ENCODE results near the gene ZNF780B.
A peak's percentile ranks its signal among the peaks of the same experiment; 100 is the strongest.
"Not testable (repeated sequence)": the region's sequence is repeated elsewhere in the genome, so short reads cannot be mapped to it uniquely, and the experiment has no call there.

ZNF780B gene

DNA sequence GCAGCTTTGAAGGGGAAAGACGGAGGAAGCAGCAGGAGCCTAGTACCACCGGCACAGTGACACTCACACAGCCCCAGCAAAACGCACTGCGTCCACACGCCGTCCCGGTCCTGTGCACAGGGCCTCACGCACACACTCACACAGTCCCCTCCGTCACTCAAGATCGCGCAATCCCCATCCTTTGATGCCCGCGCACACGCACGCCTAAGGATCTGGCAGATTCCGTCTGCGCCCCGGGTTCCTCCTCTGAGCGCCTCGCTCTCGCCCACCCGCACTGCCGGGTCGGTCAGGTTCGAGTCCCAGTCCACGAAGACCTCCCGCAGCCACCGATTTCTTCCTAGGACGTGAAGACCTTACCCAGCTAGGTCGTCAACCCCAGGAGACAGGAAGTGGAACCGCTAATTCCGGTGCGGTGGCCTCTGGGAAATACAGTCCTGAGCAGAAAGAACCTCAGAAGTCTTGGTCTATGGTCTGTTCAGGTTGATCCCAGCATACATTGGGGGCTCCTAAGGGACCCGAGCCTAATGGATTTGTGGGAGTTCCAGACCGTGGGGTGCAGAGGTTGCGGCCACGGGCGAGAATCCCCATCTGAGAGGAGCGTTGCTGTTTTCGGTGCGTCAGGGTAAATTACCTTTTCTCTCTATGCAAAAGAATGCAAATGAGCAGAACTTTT lies at the start of gene ZNF780B:
TSS of gene ZNF780B (minus strand) at position 400 of the 673 bp plus-strand sequence. CDS start 5,899 bp downstream, outside the sequence.
- peak; percentile 81 to 85 for DNase-seq

DNA sequence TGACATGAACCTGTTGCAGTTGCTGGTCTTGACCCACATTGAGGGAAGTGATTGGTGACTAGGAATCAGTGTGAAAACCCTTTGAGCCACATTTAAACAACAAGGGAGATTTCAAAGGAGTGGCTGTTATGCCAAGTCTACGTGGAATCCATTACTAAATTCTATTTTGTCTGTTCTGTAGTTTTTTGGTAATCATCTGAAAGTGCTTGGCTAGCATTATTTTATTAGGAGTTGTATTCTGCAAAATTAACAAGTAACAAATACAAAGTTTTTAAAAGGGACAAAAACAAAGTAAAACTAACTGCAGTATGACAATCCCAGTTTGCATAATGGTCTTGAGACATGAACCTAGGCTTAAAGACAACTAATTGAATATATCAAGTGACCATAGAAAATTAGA lies 48.7 kb upstream of the ZNF780B start:
- DNase-seq = no peak

DNA sequence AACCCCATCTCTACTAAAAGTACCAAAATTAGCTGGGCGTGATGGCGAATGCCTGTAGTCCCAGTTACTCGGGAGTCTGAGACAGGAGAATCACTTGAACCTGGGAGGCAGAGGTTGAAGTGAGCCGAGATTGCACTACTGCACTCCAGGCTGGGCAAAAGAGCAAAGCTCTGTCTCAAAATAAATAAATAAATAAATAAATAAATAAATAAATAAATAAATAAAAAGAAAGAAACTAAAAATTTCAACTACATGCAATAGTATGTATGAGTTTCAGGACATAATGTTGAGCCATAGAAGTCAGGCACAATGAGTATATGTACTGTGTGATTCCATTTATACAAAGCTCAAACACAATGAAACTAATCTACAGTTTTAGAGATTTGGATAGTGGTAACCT lies 47.6 kb upstream of the ZNF780B start:
- no peak for DNase-seq

DNA sequence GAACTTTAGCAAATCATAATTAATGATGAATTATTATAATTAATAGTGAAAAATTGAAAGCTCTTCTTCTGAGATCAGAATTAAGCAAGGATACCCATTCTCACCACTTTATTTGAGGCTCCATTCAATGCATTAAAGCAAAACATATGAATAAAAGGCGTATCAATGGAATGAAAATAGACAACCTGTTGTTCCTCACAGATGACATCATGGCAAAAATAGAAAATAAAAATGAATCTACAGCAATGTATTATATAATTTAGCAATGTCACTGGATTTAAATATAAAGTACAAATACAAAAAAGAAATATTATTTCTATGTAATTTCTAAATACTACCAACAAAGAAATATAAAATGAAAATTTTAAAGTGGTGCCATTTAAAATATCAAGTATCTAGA lies 45.8 kb upstream of the ZNF780B start:
- no peak for DNase-seq

DNA sequence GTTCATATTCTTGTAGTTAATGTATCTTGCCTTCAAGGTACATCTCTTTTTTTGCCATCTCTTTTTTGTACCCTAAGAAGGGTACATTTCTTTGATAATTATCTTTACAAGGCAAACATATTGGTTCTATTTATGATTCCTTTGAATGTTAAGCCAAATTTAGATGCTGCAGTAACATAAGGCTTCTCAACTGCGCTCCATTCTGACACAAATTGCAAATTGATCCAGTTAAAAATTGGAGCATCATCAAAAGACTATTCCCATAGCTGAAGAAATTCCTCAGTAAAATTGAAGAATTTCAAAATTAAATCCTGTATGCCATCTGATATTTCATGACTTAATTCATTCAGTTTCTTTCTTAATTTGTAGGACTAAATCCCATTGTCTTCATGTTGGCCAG lies 37.4 kb upstream of the ZNF780B start:
- DNase-seq = no peak

DNA sequence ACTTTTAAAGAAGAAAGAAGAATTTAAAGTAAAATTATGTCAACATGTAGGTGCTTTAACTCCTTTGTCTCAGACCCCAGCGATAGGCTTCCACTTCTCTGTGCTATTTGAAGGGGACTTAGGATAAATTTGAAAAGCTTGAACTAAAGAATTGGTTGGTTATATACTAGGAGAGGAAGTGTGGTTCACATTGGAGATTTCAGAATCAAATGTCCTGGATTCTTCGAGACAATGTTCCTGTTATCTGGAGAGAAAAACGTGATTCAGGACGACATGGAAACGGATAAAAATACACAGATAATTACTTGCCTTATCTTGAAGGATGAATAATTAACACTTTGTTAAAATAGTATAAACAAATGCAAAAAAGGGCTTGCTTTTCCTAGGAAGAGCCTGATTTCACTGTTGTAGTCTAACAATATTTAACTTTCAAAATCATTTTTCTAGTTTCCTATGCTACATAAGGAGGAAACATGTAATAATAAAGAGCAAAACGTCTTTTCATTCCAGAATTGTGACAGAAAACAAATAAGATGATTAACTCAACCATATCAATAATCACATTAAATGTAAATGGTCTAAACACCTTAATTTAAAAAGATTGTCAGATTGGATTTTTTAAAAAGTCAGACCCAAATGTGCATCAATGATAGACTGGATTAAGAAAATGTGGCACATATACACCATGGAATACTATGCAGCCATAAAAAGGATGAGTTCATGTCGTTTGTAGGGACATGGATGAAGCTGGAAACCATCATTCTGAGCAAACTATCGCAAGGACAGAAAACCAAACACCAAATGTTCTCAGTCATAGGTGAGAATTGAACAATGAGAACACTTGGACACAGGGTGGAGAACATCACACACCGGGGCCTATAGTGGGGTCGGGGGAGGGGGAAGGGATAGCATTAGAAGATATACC lies 35.4 kb upstream of the ZNF780B start:
- no peak for DNase-seq

DNA sequence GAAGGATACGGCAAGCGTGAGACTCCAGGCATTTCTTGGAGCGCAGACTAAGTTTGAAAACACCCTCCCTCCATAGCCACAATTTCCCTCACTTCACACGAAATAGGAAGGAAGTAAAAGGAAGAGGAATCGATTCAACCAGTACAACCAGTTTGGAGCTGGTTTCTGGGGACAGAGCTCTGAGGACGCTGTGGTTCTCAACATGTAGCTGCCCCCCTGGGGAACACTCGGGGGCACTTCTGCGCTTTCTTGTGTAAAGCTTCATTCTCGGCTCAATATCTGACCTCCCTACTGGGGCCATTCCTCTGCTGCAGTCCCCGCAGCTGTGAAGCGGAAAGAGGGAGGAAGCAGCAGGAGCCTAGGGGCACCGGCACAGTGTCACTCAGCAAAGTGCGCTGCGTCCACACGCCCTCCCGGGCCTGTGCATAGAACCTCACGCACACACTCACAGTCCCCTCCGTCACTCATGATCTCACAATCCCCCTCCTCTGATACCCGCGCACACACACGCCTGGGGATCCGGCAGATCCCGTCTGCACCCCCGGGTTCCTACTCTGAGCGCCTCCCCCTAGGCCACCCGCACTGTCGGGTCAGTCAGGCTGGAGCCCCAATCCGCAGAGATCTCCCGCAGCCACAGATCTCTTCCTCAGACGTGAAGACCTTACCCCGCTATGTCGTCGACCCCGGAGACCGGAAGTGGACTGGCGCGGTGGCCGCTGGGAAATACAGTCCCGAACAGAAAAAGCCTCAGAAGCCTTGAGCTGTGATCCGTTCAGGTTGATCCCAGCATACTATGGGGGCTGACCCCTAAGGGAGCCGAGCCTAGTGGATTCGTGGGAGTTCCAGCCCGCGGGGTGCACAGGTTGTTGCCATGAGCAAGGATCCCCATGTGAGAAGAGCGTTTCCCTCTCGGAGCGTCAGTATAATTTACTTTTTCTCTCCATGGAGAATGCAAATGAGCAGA lies 34.5 kb upstream of the ZNF780B start, which contains the start of gene ZNF780A:
TSS of gene ZNF780A (minus strand) at position 703 of the 964 bp plus-strand sequence. CDS start 6,190 bp downstream, outside the sequence.
- DNase-seq = peak; percentile 70 to 81

DNA sequence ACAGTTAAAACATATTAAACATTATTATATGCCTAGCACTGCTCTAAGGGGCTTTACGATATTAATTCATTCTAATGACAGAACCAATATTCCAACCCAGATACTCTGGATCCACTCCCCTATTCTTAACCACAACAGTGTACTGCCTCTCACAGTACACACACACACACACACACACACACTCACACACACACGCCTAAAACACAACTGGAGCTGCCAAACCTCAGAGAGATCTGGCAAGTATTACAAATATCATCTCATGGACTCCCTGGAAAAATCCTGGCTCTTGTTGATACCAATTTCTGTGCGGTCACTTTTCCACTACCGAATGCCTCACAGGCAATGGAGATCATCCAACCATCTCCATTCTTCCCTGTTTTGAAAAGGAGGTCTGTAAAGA lies 33.4 kb upstream of the ZNF780B start:
- DNase-seq = no peak

DNA sequence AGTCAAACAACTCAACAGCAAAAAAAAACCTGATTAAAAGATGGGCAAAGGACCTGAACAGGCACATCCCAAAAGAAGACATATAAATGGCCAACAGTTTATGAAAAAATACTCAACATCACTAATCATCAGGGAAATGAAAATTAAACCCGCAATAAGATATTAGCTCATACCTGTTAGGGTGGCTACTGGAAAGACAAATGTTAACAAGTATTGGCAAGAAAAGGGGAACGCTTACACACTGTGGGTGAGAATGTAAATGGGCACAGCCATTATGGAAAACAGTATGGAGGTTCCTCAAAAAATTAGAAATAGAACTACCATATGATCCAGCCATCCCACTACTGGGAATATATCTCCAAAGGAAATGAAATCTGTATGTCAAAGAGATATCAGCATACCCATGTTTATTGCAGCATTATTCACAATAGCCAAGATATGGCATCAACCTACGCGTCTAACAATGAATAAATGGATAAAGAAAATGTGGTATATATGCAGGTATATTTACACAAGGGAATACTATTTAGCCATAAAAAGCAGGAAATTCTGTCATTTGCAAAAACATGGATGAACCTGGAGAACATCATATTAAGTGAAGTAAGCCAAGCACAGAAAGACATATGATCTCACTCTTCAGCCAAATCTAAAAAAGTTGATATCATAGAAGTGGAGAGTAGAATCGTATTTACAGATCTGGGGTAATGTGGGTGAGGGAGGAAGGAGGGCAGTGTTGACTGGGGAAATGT lies 32.4 kb upstream of the ZNF780B start:
- no peak for DNase-seq

DNA sequence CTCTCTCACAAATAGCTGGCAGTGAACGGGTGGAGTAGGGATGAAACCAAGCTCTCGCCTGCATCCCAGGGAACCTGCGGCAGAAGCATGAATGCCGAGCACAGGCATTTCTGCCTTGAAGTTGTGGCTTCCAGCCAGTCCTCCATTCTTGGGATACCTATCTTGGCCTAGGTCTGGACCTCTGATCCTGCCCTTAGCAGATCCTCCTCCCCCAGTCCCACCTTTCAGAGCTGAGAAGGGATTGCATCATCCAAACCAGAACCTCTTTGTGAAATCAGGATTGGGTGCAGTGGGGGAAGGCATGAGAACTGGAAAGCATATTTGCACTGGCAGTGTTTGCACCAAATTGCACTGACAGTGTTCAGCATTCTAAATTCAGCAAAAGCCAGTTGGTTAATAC lies 28.9 kb upstream of the ZNF780B start:
- no peak for DNase-seq

DNA sequence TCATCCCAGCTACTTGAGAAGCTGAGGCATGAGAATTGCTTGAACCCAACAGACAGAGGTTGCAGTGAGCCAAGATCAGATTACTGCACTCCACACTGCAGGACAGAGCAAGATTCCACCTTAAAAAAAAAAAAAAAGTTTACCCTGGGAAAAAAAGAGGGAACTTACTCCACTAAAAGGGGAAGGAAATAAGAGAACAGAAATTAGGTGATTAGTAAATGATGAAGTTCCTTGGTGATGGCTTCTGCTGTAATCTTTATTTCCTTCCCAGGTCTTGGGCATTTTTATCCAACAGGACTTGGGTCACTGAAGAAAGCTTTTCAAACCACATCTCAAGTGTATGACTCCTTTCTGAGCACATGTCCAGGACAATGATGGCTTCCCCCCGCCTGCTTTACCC lies 25.4 kb upstream of the ZNF780B start:
- peak; percentile 61 to 63 for DNase-seq

DNA sequence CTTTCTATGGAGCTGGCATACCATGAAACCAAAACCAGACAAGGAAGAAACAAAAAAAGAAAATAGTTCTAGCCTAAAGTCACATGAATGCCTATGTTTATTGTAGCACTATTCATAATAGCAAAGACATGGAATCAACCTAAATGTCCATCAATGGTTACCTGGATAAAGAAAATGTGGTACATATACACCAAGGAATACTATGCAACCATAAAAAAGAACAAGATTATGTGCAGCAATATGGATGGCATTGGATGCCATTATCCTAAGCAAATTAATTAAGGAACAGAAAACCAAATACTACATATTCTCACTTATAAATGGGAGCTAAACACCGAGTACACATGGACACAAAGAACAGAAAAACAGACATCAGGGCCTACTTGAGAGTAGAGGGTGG lies 24.3 kb upstream of the ZNF780B start:
- DNase-seq = no peak

DNA sequence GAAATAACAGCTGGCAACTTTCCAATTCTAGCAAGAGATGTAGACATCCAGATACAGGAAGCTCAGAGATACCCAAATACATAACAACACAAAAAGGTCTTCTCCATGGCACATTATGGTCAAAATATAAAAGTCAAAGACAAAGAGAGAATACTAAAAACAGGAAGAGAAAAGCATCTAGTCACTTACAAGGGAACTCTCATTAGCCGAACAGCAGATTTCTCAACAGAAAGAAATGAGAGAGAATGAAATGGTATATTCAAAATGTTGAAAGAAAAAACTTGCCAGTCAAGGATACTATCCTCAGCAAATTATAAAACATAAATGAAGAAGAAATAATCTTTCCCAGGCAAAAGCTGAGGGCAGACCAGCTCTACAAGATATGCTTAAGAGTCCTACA lies 22.3 kb upstream of the ZNF780B start:
- no peak for DNase-seq

DNA sequence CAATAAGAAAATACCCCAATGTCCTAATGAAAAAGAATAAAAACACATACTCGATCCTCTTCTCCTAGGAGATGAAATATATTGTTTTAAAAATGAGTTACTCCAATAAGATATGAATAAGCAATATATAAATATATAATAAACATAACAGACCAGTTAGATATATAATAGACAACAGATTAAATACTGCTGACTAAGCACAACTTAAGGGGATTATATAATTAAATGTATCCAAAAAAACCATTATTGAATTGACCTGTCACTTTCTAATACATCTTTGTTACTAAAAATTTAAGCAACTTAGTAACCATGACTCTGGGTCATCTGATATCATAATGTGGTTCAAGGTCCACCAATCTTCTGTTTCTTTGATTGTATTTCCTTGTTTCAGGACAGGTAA lies 14.0 kb upstream of the ZNF780B start:
- DNase-seq = no peak

DNA sequence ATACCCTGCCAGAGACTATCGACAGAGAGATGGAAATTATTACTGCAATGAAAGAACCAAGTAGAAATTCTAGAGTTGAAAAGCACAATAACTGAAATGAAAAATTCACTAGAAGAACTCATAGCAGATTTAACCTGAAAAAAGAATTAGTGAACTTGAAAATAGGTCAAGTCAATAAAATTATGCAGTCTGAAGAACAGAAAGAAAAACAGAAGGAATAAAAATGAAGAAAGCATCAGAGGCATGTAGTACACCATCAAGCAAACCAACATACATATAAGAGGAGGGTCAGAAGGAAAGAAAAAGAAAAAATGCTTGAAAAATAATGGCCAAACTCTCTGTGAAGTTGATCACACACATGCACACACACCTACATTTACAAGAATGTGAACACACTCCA lies 3.6 kb upstream of the ZNF780B start:
- DNase-seq = no peak

DNA sequence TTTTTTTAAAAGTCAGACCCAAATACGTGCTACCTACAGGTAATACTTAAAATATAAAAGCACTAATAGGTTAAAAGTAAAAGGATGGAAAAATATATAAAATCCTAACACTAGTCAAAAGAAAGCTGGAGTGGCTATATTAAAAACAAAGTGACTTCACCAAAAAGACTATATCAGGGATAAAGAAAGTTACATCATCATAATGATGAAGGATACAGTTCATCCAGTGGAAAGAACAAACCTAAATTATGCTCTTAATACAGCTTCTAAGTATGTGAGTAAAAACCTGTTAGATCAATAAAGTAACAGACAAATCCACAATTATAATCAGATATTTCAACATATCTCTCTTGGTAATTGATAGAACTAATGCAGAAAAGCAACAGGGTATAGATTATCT lies 1.1 kb upstream of the ZNF780B start:
- DNase-seq = no peak

DNA sequence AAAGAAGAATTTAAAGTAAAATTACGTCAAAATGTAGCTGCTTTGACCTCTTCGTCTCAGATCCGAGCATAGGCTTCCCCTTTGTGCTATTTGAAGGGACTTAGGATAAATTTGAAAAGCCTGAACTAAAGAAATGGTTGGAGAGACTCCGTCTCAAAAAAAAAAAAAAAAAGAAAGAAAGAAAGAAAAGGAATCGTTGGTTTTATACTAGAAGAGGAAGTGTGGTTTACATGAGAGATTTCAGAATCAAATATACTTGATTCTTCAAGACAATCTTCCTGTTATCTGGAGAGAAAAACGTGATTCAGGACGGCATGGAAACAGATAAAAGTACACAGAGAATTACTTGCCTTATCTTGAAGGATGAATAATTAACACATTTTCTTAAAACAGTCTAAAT lies 474 bp upstream of the ZNF780B start:
- DNase-seq = peak in 1 of 2 experiments; percentile 26

DNA sequence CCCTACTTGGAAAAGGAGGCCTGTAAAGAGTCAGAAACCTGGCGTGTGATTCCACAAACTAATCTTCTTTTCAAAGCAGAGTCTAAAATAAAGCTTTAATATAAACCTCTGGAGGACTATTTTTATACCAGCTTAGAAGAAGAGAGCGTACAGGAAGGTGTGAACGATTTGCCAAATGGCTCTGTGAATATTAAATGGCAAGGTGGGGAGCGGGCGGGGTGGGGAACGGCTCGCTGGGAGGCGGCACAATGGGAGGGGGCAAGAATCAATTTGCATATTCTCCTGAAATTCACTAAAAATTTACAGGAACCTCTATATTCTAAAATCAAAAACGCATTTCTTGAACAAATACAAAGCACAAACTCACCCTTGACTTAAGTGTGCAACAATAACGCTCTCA lies 982 bp downstream of the ZNF780B start:
- DNase-seq = no peak

DNA sequence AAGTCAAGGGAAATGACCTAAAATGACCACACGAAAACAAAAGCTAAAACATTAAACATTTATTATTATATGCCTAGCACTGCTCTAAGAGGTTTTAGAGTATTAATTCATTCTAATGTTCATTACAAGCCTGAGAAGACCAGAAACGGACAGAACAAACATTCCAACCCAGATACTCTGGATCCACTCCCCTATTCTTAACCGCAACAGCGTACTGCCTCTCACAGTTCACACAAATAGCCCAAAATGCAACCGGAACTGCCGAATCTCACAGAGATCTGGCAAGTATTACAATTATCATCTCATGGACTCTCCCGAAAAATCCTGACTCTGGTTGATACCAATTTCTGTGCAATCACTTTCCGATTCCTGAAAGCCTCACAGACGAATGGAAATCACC lies 1.4 kb downstream of the ZNF780B start:
- no peak for DNase-seq

DNA sequence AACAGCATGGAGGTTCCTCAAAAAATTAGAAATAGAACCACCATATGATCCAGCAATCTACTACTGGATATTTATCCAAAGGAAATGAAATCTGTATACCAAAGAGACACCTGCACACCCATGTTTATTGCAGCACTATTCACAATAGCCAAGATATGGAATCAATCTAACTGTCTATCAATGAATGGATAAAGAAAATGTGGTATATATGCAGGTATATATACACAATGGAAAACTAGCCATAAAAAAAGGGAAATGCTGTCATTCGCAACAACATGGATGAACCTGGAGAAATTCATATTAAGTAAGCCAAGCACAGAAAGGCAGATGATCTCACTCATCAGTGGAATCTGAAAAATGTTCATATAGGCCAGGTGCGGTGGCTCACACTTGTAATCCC lies 2.5 kb downstream of the ZNF780B start:
- DNase-seq = no peak

DNA sequence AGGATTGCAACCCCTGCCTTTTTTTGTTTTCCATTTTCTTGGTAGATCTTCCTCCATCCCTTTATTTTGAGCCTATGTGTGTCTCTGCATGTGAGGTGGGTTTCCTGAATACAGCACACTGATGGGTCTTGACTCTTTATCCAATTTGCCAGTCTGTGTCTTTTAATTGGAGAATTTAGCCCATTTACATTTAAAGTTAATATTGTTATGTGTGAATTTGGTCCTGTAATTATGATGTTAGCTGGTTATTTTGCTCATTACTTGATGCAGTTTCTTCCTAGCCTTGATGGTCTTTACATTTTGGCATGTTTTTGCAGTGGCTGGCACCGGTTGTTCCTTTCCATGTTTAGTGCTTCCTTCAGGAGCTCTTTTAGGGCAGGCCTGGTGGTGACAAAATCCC lies 14.3 kb downstream of the ZNF780B start:
- DNase-seq = not testable (repeated sequence)

DNA sequence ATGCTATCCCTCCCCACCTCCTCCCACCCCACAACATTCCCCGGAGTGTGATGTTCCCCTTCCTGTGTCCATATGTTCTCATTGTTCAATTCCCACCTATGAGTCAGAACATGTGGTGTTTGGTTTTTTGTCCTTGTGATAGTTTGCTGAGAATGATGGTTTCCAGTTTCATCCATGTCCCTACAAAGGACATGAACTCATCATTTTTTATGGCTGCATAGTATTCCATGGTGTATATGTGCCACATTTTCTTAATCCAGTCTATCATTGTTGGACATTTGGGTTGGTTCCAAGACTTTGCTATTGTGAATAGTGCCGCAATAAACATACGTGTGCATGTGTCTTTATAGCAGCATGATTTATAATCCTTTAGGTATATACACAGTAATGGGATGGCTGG lies 18.0 kb downstream of the ZNF780B start:
- not testable (repeated sequence) for DNase-seq

All from Kasumi-1 (cell line).